Neural progenitor cell (in vitro differentiated cells): ENCODE measurements around the gene ICAM3. TPM values are rescaled to one million over a fixed set of nuclear protein-coding genes. Genes with fewer than 3 reads are reported as not detected.

Experiments
- DNase-seq: peaks from one replicate; pipeline ENCODE4 v3.0.0-alpha.2; 2016; ENCODE audit warnings: low spot score
- H2AFZ ChIP-seq: fragments of 200-600 bp; sonication (generic); replicated peaks from 2 replicates; pipeline ENCODE4 v1.6.1; 2016; ENCODE audit warnings: antibody characterized with exemption
- H3F3A ChIP-seq: fragments of 200-600 bp; sonication (generic); 2 replicates; pipeline ENCODE4 v1.6.1; 2016; ENCODE audit warnings: antibody characterized with exemption, low read depth
- H3K27ac ChIP-seq: fragments of 200-600 bp; sonication (generic); 2 replicates; pipeline ENCODE4 v1.5.1; 2016; ENCODE audit warnings: mild to moderate bottlenecking
- H3K27me3 ChIP-seq: fragments of 200-600 bp; sonication (generic); 2 replicates; pipeline ENCODE4 v1.6.1; 2016; ENCODE audit warnings: mild to moderate bottlenecking, moderate library complexity
- H3K36me3 ChIP-seq: fragments of 200-600 bp; sonication (generic); 2 replicates; pipeline ENCODE4 v1.5.1; 2016
- H3K4me1 ChIP-seq: fragments of 200-600 bp; sonication (generic); 2 replicates; pipeline ENCODE4 v1.6.1; 2016; ENCODE audit warnings: mixed run types
- H3K4me2 ChIP-seq: fragments of 200-600 bp; sonication (generic); 2 replicates; pipeline ENCODE4 v1.6.1; 2016
- H3K4me3 ChIP-seq: fragments of 200-600 bp; sonication (generic); 2 replicates; pipeline ENCODE4 v1.5.1; 2016
- H3K79me2 ChIP-seq: fragments of 200-600 bp; sonication (generic); 2 replicates; pipeline ENCODE4 v1.6.1; 2016; ENCODE audit warnings: low read depth
- H3K9ac ChIP-seq: fragments of 200-600 bp; sonication (generic); 2 replicates; pipeline ENCODE4 v1.6.1; 2016
- H3K9me3 ChIP-seq: fragments of 200-600 bp; sonication (generic); 2 replicates; pipeline ENCODE4 v1.5.1; 2016; ENCODE audit warnings: low read depth
- H4K20me1 ChIP-seq: fragments of 200-600 bp; sonication (generic); 2 replicates; pipeline ENCODE4 v1.6.1; 2016; ENCODE audit warnings: low read depth
- H3K27ac Mint-ChIP-seq: 3 replicates; pipeline ENCODE4 v1.8.0; 2021; ENCODE audit warnings: mixed read lengths
- H3K27me3 Mint-ChIP-seq: 2 replicates; pipeline ENCODE4 v1.8.0; 2022; ENCODE audit warnings: low read depth, mild to moderate bottlenecking, inconsistent platforms, moderate library complexity, mixed read lengths; ENCODE audit not compliant: insufficient read depth
- H3K36me3 Mint-ChIP-seq: 3 replicates; pipeline ENCODE4 v1.8.0; 2021; ENCODE audit warnings: mixed read lengths
- H3K4me1 Mint-ChIP-seq: 3 replicates; pipeline ENCODE4 v1.8.0; 2021; ENCODE audit warnings: mixed read lengths
- H3K4me3 Mint-ChIP-seq: 3 replicates; pipeline ENCODE4 v1.8.0; 2021; ENCODE audit warnings: mild to moderate bottlenecking, moderate library complexity, mixed read lengths
- H3K9me3 Mint-ChIP-seq: 3 replicates; pipeline ENCODE4 v1.8.0; 2020; ENCODE audit warnings: mixed read lengths
- CTCF ChIP-seq: fragments of 200-600 bp; sonication (generic); IDR thresholded peaks from 2 replicates; pipeline ENCODE4 v1.5.1; 2017; ENCODE audit warnings: antibody characterized with exemption, mild to moderate bottlenecking
- EZH2 ChIP-seq: fragments of 200-600 bp; sonication (generic); IDR thresholded peaks from 2 replicates; pipeline ENCODE4 v1.6.1; 2017; ENCODE audit warnings: antibody characterized with exemption, mild to moderate bottlenecking, moderate library complexity
- EZH2phosphoT487 ChIP-seq: fragments of 200-600 bp; sonication (generic); IDR thresholded peaks from 2 replicates; pipeline ENCODE4 v1.6.1; 2017; ENCODE audit warnings: antibody characterized with exemption
- total RNA-seq: library from RNA; depleted of rRNA; stranded (reverse); fragments of >200 nt; gene quantifications from 2 replicates; pipeline ENCODE4 v1.2.3, GENCODE V29; 2015; ENCODE audit warnings: low replicate concordance

ICAM3 gene
- total RNA-seq, 1 donor from 2014 or later: 1.3 TPM

DNA sequence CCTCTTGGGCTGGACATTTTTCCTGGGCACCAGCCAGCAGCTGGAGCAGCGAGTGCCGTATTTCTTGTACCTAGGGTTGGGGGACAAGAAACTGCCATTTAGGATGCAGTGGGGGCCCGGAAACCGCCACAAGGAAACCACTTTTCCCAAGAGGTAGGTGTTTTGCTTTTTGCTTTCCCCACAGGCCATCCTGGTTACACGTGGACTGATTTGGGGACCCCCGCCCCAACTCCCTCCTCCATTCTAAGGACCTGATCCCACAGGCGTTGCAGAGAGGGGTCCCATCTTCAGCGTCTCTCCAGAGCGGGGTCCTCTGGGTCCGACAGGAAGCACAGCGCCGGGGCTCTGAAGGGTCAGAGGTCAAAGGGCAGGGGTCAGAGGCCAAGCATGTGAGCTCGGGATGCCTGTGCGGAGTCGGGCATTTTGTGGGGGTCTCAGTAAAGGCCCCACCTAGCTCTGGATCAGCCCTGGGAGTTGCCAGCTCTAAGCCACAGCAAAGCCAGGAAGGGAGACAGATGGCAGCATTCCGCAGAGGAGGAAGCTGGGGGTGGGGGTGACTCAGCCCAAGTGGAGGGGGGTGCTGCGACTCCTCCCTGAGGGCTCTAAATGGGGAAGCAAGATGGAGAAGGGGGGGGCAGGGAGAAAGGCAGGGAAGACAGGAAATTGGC, 34.2 kb downstream of the ICAM3 start:
- DNase-seq: no peak
- Mint-ChIP-seq H3K4me1 (no peaks in the 10 kb centered on the region), H3K9me3 (no peaks in the 10 kb centered on the region), H3K4me3 (no peak overlapping the region), H3K27me3 (peaks cover 4% of the 10 kb centered on the region), H3K36me3 (no peaks in the 10 kb centered on the region), H3K27ac (no peak overlapping the region)
- H3F3A ChIP-seq: no peaks in the 10 kb centered on the region
- no peaks in the 10 kb centered on the region for H4K20me1 ChIP-seq
- H3K27me3 ChIP-seq: peaks cover 11% of the 10 kb centered on the region
- no peaks in the 10 kb centered on the region for H3K4me1 ChIP-seq
- no peak overlapping the region for H3K27ac ChIP-seq
- H3K9ac ChIP-seq: no peak overlapping the region
- H3K79me2 ChIP-seq: no peaks in the 10 kb centered on the region
- no peak overlapping the region for H3K4me2 ChIP-seq
- no peak overlapping the region for H2AFZ ChIP-seq
- no peaks in the 10 kb centered on the region for H3K36me3 ChIP-seq
- H3K4me3 ChIP-seq: no peak overlapping the region
- TF ChIP-seq CTCF: no peak
- TF ChIP-seq EZH2: no peak
- no peak for TF ChIP-seq EZH2phosphoT487
- H3K9me3 ChIP-seq: no peaks in the 10 kb centered on the region

DNA sequence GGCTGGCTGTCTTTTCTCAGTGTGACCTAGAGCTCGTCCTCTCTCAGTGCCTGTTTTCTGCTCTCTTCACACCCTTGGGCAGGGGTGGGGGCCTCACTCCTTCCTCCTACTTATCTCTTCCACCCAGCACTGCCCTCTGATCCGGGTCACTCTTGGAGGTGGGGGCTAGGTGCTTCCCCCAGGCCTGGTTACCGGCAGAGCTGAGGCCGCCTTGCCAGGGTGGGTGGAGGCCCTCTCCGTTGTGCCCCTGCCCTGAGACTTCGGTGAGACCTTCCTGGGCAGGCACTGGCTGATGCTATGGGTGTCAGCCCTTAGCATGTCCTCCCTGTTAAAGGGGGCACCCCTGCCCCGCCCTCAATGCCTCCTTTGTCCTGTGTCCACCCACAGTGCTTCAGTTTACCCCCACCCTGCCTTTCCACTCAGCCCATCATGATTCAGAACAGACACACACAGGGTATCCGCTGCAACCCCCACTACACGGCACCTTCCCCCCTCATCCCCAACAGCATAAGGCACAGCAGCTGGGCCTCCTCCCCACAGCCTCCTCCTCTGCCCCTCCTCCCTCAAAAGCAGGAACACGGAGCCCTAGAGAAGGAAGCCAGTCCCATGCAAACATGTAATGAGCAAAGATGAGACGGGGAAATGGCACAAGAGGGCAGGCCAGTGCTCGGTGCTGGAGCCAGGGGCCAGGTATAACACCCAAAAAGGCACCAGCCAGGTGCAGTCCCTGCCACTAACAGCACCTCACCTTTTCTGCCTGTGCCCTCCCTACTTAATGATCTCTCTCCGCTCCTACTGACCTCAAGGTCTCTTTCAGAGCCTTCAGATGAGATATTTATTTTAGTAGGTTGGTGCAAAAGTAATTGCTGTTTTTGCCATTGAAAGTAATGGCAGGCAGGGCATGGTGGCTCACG, 39.6 kb downstream of the ICAM3 start:
- H3K27me3 Mint-ChIP-seq: peaks cover 33% of the 10 kb centered on the region
- H3K27ac ChIP-seq: no peak overlapping the region
- no peak overlapping the region for H2AFZ ChIP-seq
- H3K79me2 ChIP-seq: no peaks in the 10 kb centered on the region
- H3K36me3 Mint-ChIP-seq: no peaks in the 10 kb centered on the region
- H4K20me1 ChIP-seq: peaks cover 20% of the 10 kb centered on the region
- no peaks in the 10 kb centered on the region for H3K36me3 ChIP-seq
- DNase-seq: no peak
- peaks cover 8% of the 10 kb centered on the region for H3K4me1 Mint-ChIP-seq
- H3K4me1 ChIP-seq: no peaks in the 10 kb centered on the region
- H3F3A ChIP-seq: peaks cover 20% of the 10 kb centered on the region
- TF ChIP-seq CTCF (no peak), EZH2phosphoT487 (no peak), EZH2 (no peak)
- no peak overlapping the region for H3K27ac Mint-ChIP-seq
- H3K4me3 Mint-ChIP-seq: no peak overlapping the region
- no peaks in the 10 kb centered on the region for H3K9me3 Mint-ChIP-seq
- H3K4me3 ChIP-seq: no peak overlapping the region
- peaks cover 66% of the 10 kb centered on the region for H3K27me3 ChIP-seq
- H3K4me2 ChIP-seq: no peak overlapping the region
- H3K9me3 ChIP-seq: no peaks in the 10 kb centered on the region
- H3K9ac ChIP-seq: no peak overlapping the region

DNA sequence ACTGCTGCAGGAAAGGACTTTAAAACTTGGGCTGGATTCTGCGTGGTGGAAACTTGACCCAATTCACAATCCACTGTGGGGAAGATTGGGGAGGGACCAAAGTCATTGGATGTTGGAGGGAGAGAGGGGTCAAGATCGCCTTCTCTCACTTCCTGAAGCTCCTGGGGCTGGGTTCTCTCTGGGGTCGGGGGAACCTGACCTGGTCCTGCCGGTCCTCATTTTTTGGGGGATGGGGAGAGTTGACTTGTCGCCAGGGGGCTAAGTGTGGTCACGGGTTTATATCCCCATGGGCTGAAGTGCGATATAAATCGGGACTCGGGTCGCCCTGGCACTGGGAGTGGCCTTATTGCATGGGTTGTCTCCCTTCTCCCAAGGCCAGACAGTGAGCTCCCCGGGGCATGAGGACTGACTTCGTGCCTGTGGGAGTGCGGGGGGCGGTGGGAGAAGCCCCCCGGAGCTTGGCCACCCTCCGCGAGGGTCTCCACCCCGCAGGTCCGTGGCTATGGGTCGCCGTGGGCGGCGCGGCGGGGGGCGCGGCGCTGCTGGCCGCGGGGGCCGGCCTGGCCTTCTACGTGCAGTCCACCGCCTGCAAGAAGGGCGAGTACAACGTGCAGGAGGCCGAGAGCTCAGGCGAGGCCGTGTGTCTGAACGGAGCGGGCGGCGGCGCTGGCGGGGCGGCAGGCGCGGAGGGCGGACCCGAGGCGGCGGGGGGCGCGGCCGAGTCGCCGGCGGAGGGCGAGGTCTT, 43.4 kb downstream of the ICAM3 start:
- H3K4me1 Mint-ChIP-seq: peaks cover 21% of the 10 kb centered on the region
- Histone ChIP-seq H3K4me3 (peak overlapping the region; percentile 30), H3K27me3 (peaks cover 97% of the 10 kb centered on the region), H3F3A (peaks cover 51% of the 10 kb centered on the region), H3K9ac (no peak overlapping the region), H4K20me1 (peaks cover 55% of the 10 kb centered on the region), H3K4me2 (peak overlapping the region; percentile 68), H2AFZ (no peak overlapping the region), H3K4me1 (peaks cover 5% of the 10 kb centered on the region), H3K36me3 (no peaks in the 10 kb centered on the region), H3K9me3 (no peaks in the 10 kb centered on the region), H3K79me2 (no peaks in the 10 kb centered on the region), H3K27ac (no peak overlapping the region)
- no peaks in the 10 kb centered on the region for H3K36me3 Mint-ChIP-seq
- no peaks in the 10 kb centered on the region for H3K9me3 Mint-ChIP-seq
- H3K27ac Mint-ChIP-seq: no peak overlapping the region
- H3K4me3 Mint-ChIP-seq: peak overlapping the region; percentile 60
- DNase-seq: peak; percentile 79
- TF ChIP-seq EZH2phosphoT487: peak; percentile 70
- TF ChIP-seq CTCF: no peak
- peak; percentile 59 for TF ChIP-seq EZH2
- H3K27me3 Mint-ChIP-seq: peaks cover 66% of the 10 kb centered on the region
